WTC11 (cell line): ENCODE measurements around the gene NBEAL1.

Experiments
- CBFB ChIP-seq: sonication (generic); formaldehyde crosslinking; IDR thresholded peaks from 2 replicates; pipeline ENCODE4 v1.8.1; 2022; ENCODE audit warnings: mild to moderate bottlenecking, low read depth, missing genetic modification reagents
- CTCF ChIP-seq: fragments of 200-600 bp; IDR thresholded peaks from 2 replicates; pipeline ENCODE4 v1.8.0; 2022; ENCODE audit warnings: antibody characterized with exemption
- ERG ChIP-seq: fragments of 250-450 bp; sonication (Bioruptor Pico); IDR thresholded peaks from 2 replicates; pipeline ENCODE4 v1.8.0; 2021; ENCODE audit warnings: mild to moderate bottlenecking

- TF ChIP-seq CTCF, result no peak
- TF ChIP-seq CBFB (CRISPR knock-in tag), result no peak
- no peak for TF ChIP-seq ERG (CRISPR knock-in tag)
Observed at GRCh38 chr2:202965810-202966460, 48.7 kb upstream of the NBEAL1 start.
